Activated CD8-positive, alpha-beta memory T cell treated with anti-CD3 and anti-CD28 coated beads for 1 hour (primary cell): ENCODE results near the gene PARP11.
"Not testable (repeated sequence)": the region's sequence is repeated elsewhere in the genome, so short reads cannot be mapped to it uniquely, and the experiment has no call there.

Experiments
- DNase-seq, 2 donors: peaks; one replicate each; pipeline ENCODE4 v3.0.0-alpha.2; 2020; ENCODE audit warnings: low read depth in 1 of 2; ENCODE audit errors: extremely low read depth in 1 of 2

The PARP11 gene

DNA sequence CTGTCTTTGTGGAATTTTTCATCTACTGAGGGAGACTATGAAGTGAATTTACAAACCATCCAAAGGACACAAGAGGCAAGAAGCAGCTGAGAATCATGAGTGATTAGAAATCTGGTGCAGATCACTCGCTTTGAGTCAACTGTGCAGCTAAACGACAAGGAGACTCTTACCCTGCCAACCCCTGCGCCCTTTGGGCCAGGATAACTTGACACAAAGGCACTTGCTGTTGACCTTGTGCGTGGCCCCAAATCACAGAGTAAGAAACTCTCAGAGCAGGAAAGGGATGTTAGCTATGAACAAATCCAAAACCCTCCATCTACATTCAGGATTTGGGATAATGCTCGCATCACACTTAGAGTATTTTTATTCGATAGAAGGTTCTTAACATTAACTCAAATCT lies 11.5 kb upstream of the PARP11 start:
- no peak for DNase-seq

- no peak for DNase-seq
Observed at GRCh38 chr12:3882896-3883564, 9.8 kb upstream of the PARP11 start.

DNA sequence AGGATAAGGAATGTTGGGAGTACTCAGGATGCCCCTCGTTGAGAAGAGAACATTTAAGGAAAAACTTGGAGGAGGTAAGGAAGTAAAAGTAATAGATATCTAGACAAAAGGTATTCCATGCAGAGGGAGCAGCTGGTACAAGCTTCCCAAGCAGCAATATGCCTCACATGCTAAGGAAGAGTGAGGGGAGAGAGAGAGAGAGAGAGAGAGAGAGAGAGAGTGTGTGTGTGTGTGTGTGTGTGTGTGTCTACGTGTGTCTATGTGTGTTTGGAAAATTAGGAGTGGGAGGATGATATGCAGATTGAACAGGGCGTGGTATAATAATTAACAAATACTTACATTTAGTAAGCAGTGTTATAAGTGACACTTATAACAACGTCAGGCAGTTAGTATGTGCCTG lies 9.2 kb upstream of the PARP11 start:
- DNase-seq: no peak

DNA sequence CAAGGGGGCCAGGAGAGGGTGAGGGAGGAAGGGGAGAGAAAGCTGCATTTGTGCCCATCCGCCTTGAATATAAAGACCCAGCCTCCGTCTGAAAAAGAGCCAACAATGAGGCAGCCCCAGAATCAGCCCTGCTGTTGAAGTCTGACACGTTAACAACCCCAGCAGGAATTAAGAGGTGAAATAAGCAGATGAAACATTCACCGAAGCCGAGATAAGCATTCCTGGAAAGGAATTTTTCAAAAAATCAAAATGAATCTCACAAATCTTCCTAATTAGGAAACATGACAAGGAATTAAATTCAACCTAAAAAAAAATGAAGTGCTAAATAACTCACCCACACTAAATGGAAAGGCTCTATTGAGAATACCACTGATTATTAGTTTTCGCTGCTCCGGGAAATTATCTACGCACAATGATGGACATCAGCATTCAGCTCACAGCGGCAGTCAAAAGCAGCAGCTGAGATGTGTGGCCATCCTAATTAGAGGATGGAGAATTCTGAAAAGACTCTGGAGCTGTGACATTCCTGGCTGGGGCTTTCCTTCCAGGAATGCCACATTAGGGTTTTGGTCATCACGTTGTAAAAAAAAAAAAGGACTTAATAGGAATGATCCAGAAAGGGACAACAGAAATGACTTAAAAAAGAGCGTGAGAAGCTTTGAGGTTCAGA lies 8.2 kb upstream of the PARP11 start:
- DNase-seq: no peak

- no peak for DNase-seq
Observed at GRCh38 chr12:3879846-3880245, 6.6 kb upstream of the PARP11 start.

DNA sequence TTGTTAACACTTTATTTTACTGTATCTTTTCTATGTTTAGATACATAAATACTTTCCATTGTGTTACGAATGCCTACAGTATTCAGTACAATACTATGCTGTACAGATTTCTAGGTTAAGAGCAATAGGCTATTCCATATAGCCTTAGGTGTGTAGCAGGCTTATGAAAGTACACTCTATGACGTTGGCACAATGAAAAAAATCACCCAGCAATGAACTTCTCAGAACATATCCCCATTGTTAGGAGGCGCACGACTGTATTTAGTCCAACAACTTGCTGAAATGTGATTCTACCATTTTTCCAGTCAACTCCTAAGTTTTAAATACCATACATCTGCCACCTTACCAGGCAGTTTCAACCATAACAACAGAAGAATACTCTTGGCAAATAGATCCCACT lies 1.8 kb downstream of the PARP11 start:
- DNase-seq: no peak

DNA sequence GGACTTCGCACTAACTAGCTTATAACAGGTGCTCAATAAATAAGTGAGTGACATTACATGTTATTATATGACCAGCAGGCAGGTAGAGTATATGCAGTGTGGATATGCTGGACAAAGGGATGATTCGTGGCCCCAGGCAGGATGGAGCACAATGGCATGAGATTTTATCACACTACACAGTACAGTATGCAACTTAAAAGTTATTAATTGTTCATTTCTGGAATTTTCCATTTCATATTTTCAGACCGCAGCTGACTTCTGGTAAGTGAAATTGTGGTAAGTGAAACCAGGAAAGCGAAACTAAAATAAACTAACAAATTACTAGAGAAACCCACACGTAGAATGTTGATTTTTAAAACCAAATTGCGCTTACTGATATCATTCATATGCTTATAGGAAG lies 3.3 kb downstream of the PARP11 start:
- no peak for DNase-seq

DNA sequence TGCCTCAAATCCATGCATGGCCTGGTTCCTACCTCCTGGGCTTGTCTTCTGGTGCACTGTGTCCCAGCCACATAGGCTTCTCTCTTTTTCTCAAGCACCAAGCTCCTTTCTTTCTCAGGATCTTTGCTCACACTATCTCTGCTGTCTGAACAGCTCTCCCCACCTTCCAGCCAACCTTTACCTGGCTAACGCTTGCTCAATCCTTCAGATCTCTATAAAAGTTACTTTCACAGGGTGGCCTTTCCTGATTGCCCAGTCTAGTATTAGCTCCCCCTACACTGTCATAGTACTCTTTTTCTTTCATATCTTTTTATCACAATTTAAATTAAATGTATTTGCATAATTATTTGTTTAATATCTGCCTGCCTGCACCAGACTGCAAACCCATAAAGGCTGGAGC lies 3.8 kb downstream of the PARP11 start:
- DNase-seq: no peak

GRCh38 chr12:3863756-3864155 lies 9.4 kb downstream of the PARP11 start:
- no peak for DNase-seq

- no peak for DNase-seq
Observed at GRCh38 chr12:3842517-3842916, 30.7 kb downstream of the PARP11 start.

DNA sequence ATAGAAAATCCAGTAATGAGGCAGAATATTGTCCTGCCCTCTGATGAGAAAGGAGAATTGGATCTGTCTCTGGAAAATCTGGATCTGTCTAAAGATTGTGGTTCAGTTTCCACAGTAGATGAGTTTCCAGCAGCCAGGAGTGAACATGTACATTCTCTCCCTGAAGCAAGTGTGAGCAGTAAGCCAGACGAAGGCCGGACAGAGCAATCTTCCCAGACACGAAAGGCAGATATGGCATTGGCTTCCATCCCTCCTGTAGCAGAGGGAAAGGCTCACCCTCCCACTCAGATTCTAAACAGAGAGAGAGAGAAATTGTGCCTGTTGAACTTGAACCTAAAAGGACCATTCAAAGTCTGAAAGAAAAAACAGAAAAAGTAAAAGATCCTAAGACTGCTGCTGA lies 31.4 kb downstream of the PARP11 start:
- DNase-seq: no peak

- DNase-seq: not testable (repeated sequence)
Observed at GRCh38 chr12:3840833-3841232, 32.4 kb downstream of the PARP11 start.

GRCh38 chr12:3839745-3840144 lies 33.5 kb downstream of the PARP11 start:
- DNase-seq: not testable (repeated sequence)

- DNase-seq: not testable (repeated sequence)
Observed at GRCh38 chr12:3838701-3839548, 34.3 kb downstream of the PARP11 start.

GRCh38 chr12:3838076-3838475 lies 35.1 kb downstream of the PARP11 start:
- no peak for DNase-seq

GRCh38 chr12:3837049-3837448 lies 36.1 kb downstream of the PARP11 start:
- no peak for DNase-seq

DNA sequence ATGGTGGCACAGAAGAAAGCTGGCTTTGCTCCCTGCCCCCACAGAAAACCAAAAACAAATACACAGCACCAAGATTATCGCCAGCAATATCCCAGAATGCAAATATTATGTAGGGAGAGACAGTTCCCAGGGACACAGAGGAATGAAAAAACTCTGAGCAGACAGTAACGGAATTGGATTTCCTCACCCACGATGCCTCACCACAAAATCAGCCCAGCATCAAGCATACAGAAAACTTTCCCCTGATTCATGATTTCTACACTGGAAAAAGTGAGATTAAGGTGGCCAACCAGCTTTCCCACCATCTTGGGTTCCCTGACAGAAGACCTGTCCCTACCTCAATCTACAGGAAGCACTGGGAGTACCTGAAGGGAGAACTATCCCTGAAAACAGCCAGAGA lies 36.6 kb downstream of the PARP11 start:
- DNase-seq: no peak

- no peak for DNase-seq
Observed at GRCh38 chr12:3835914-3836313, 37.3 kb downstream of the PARP11 start.

DNA sequence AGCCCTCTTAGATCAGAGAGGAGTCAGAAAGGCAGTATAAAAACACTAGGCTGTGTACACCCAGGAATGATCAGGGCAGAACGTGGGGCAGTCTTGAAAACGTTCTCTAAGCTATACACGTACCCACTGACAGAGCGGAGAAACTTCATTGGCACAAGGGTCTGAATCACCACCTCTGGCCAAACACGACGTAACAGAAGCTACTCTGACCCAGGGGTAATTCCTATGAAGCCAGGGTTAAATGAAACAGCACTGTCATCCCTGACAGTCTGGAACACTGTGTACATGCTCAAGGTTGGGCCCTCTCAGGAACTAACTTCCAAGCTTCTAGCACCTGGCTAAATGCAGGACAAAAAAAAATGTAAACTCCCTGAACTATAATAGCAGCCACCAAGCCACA lies 38.4 kb downstream of the PARP11 start:
- DNase-seq: no peak

GRCh38 chr12:3833670-3834310 lies 39.4 kb downstream of the PARP11 start:
- DNase-seq: no peak

GRCh38 chr12:3832738-3833137 lies 40.5 kb downstream of the PARP11 start:
- DNase-seq: no peak
